Large intestine (tissue), 3 donors: ENCODE data around the gene MAGED2. TPM values are rescaled to one million over a fixed set of nuclear protein-coding genes. Genes with fewer than 3 reads are reported as not detected.
"Not testable (repeated sequence)": the region's sequence is repeated elsewhere in the genome, so short reads cannot be mapped to it uniquely, and the experiment has no call there.

Experiments used
- DNase-seq, 2 donors: peaks; one replicate each; pipeline versions ENCODE4 v3.0.0 to v3.0.0-alpha.2; 2013
- H3K27ac ChIP-seq: one replicate; pipeline ENCODE4 v1.5.1; 2013; ENCODE audit warnings: low read length
- H3K27me3 ChIP-seq: 2 replicates; pipeline ENCODE4 v1.6.1; 2013; ENCODE audit warnings: low read length; ENCODE audit not compliant: control insufficient read depth, insufficient read depth
- H3K36me3 ChIP-seq: 2 replicates; pipeline ENCODE4 v1.6.1; 2013; ENCODE audit warnings: low read length; ENCODE audit not compliant: control insufficient read depth, insufficient read depth
- H3K4me1 ChIP-seq: one replicate; pipeline ENCODE4 v1.6.1; 2013; ENCODE audit warnings: low read length; ENCODE audit not compliant: control insufficient read depth, insufficient read depth
- H3K4me3 ChIP-seq: one replicate; pipeline ENCODE4 v1.5.1; 2013; ENCODE audit warnings: low read length
- H3K9me3 ChIP-seq: one replicate; pipeline ENCODE4 v1.6.1; 2013; ENCODE audit warnings: mild to moderate bottlenecking, low read depth, low read length, moderate library complexity; ENCODE audit not compliant: control insufficient read depth
- WGBS: methylation state at CpG from one replicate; pipeline ENCODE4 v1.1.5; 2013; ENCODE audit warnings: low lambda C conversion rate; ENCODE audit not compliant: insufficient coverage; 5-methylcytosine and 5-hydroxymethylcytosine counted together
- polyA plus RNA-seq: library from polyadenylated mRNA; unstranded; fragments of 120-200 nt; gene quantifications from one replicate; pipeline ENCODE4 v1.2.1, GENCODE V29; 2013

MAGED2 gene
- polyA plus RNA-seq, 1 donor = 322 TPM

DNA sequence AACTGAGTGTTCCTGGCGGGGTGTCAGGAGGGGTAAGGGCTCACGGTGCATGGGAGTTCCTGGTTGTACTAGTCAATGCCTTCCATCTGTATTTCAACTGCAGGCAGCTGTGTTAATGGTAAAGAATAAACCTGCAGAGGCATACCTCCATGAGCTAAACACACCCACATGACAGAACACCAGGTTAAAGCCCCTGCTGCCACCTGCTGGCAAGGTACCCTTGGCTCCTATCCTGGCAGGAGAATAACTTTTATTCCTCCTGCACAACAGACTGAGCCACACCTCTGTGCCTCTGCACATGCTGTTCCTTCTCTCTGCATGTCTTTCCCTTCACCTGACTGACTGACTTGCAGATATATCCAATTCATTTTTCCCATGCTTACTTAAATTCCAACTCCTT, 20.6 kb upstream of the MAGED2 start:
- Histone ChIP-seq H3K4me1 (no peaks in the 10 kb centered on the region), H3K4me3 (no peak overlapping the region), H3K27me3 (no peaks in the 10 kb centered on the region), H3K36me3 (no peaks in the 10 kb centered on the region), H3K9me3 (no peaks in the 10 kb centered on the region), H3K27ac (no peak overlapping the region)
- peak in 1 of 2 donors; percentile 7 for DNase-seq
- whole genome bisulfite sequencing = no CpG with 5 or more reads among the region's 2 CpGs

DNA sequence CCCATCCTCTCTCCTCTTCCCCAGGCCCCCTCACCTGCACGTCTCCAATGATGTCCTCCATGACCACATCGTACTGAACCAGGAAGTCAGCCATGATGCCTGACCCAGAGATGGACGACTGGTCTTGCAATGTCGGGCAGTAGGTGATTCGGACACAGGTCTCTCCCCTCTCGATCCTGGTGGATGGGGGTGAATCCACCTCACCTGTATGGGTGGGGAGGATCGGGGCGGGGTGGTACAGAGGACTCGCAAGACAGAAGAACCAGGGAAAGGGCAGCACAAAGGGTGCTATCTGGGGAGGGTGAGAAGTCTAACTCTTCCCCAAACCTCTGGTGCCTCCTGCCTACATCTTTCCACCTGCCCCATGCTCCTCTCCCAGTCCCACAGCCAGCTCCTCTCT, 19.1 kb upstream of the MAGED2 start:
- no peak overlapping the region for H3K27ac ChIP-seq
- H3K9me3 ChIP-seq = no peaks in the 10 kb centered on the region
- no peak for DNase-seq
- H3K27me3 ChIP-seq = no peaks in the 10 kb centered on the region
- no peaks in the 10 kb centered on the region for H3K36me3 ChIP-seq
- no peak overlapping the region for H3K4me3 ChIP-seq
- no CpG with 5 or more reads among the region's 9 CpGs for WGBS
- H3K4me1 ChIP-seq = no peaks in the 10 kb centered on the region

GRCh38 chrX:54789405-54789804, 18.1 kb upstream of the MAGED2 start:
- not testable (repeated sequence) for H3K27ac ChIP-seq, H3K27me3 ChIP-seq, H3K36me3 ChIP-seq, H3K4me3 ChIP-seq, DNase-seq, H3K4me1 ChIP-seq, H3K9me3 ChIP-seq
- no CpG with 5 or more reads among the region's 5 CpGs for WGBS

GRCh38 chrX:54794028-54794427, 13.5 kb upstream of the MAGED2 start:
- WGBS = no CpG with 5 or more reads among the region's 1 CpG
- Histone ChIP-seq H3K36me3 (no peaks in the 10 kb centered on the region), H3K4me3 (no peak overlapping the region), H3K27ac (no peak overlapping the region), H3K4me1 (no peaks in the 10 kb centered on the region), H3K9me3 (no peaks in the 10 kb centered on the region), H3K27me3 (no peaks in the 10 kb centered on the region)
- no peak for DNase-seq

GRCh38 chrX:54794795-54795194, 12.8 kb upstream of the MAGED2 start:
- Histone ChIP-seq H3K27me3 (no peaks in the 10 kb centered on the region), H3K4me1 (no peaks in the 10 kb centered on the region), H3K36me3 (no peaks in the 10 kb centered on the region), H3K4me3 (no peak overlapping the region), H3K9me3 (no peaks in the 10 kb centered on the region), H3K27ac (no peak overlapping the region)
- 40% methylated on average over 1 of the region's 4 CpGs for WGBS
- DNase-seq = no peak

- H3K9me3 ChIP-seq = no peaks in the 10 kb centered on the region
- no CpG with 5 or more reads among the region's 2 CpGs for WGBS
- H3K27me3 ChIP-seq = no peaks in the 10 kb centered on the region
- no peaks in the 10 kb centered on the region for H3K36me3 ChIP-seq
- H3K4me3 ChIP-seq = no peak within 1 kb of the TSS
- no peak for DNase-seq
- H3K4me1 ChIP-seq = no peaks in the 10 kb centered on the region
- no peak within 1 kb of the TSS for H3K27ac ChIP-seq
These were observed 9.4 kb upstream of the MAGED2 start, which contains the start of gene ITIH6 for GRCh38 chrX:54798137-54798536. TSS of gene ITIH6 (minus strand) at chrX:54798255. CDS start at chrX:54798210, 45 bp downstream.

DNA sequence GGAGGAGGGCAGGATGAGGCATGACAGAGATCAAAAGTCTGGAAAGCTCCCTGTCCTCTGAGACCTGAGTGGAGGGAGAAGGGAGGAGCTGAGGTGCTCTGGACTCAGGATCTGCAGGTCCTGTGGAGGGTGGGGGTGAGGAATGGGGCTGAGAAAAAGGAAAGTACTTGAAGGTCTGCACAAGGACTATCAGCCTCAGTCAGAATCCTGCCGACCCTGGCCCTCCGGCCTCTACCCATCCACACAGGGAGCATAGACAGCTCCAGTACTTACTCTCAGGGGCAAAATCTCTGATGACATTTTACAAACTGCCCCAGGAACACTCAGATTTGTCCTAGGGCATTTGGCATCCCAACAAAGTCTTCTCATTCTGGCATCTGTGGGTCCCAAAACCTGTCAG, 8.5 kb upstream of the MAGED2 start:
- H3K4me1 ChIP-seq = no peaks in the 10 kb centered on the region
- WGBS = no CpG with 5 or more reads among the region's 2 CpGs
- DNase-seq = no peak
- no peak overlapping the region for H3K4me3 ChIP-seq
- no peaks in the 10 kb centered on the region for H3K36me3 ChIP-seq
- no peak overlapping the region for H3K27ac ChIP-seq
- no peaks in the 10 kb centered on the region for H3K9me3 ChIP-seq
- H3K27me3 ChIP-seq = no peaks in the 10 kb centered on the region

- no peaks in the 10 kb centered on the region for H3K27me3 ChIP-seq
- no peaks in the 10 kb centered on the region for H3K9me3 ChIP-seq
- peak; percentile 63 to 73 for DNase-seq
- peaks cover 5% of the 10 kb centered on the region for H3K4me1 ChIP-seq
- H3K4me3 ChIP-seq = peak overlapping the region; percentile 90
- peaks cover 38% of the 10 kb centered on the region for H3K36me3 ChIP-seq
- WGBS = no CpG with 5 or more reads among the region's 23 CpGs
- H3K27ac ChIP-seq = peak overlapping the region; percentile 98
These were observed 612 bp downstream of the MAGED2 start for GRCh38 chrX:54808109-54808604.

- WGBS = no CpG with 5 or more reads among the region's 38 CpGs
These were observed 1.3 kb downstream of the MAGED2 start for GRCh38 chrX:54808605-54809483.

DNA sequence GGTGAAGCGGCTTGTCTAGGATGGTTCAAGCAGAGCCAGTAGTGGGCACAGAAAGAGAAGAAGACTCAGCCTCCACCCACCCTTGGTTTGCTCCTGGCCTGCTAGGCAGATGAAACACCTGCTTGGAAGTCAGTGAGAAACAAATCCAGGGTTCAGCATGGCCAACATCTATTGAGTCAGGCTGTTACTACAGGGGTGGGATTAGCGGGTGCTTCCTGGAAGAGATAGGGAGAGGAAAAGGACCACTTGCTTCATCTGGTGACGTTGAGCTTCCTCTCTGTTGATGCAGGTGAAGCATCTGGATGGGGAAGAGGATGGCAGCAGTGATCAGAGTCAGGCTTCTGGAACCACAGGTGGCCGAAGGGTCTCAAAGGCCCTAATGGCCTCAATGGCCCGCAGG, 3.0 kb downstream of the MAGED2 start:
- Histone ChIP-seq H3K4me1 (no peaks in the 10 kb centered on the region), H3K36me3 (peaks cover 60% of the 10 kb centered on the region), H3K27me3 (no peaks in the 10 kb centered on the region), H3K9me3 (no peaks in the 10 kb centered on the region), H3K4me3 (no peak overlapping the region), H3K27ac (no peak overlapping the region)
- WGBS = no CpG with 5 or more reads among the region's 5 CpGs
- no peak for DNase-seq

More at GRCh38 chrX:54808605-54809483, 1.3 kb downstream of the MAGED2 start:
- H3K4me3 ChIP-seq = peak overlapping the region; percentile 90
- H3K36me3 ChIP-seq = peaks cover 44% of the 10 kb centered on the region
- DNase-seq = peak; percentile 92 to 95
- peaks cover 5% of the 10 kb centered on the region for H3K4me1 ChIP-seq
- H3K27me3 ChIP-seq = no peaks in the 10 kb centered on the region
- peak overlapping the region; percentile 98 for H3K27ac ChIP-seq
- no peaks in the 10 kb centered on the region for H3K9me3 ChIP-seq
